ENCODE results near the gene EARS2.

EARS2 gene

DNA sequence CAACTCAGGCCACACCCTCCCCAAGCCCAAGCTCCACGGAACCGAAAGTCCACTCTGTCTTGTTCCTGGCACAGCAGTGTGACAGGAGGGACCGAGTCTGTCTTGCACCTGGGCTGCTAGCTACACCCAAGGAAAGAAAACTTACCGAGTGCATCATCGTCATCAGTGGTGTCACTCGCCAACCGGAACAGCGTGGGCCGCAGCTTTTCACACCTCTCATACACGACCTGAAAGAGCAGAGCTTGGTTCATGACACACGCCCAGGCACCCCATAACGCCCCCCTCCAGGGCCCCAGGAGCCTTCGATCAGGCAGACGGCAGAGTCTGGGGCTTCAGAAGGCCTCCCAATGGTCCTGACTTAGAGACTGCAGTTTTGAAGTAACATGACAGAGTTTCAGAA, 74.4 kb downstream of the EARS2 start:
- no peak for DNase-seq (ENCODE audit: low spot score)

DNA sequence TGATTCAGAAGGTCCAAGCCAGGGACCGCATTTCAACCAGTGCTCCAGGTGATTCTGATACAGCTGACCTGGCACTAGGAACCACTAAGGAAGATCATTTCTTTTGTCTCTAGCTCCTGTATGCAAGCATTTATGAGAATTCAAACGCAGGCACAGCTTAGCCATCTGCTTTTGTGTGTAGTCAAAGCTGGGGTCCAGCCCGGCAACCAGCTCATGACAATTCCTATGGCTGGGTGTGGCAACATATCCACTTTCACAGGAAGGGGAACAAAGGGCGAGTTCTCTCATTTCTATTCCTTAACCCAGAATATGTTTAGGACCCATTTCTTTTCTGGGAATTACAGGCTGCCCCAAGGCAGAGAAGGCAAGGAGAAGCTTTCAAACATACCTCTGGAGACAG, 76.9 kb downstream of the EARS2 start:
- no peak for DNase-seq (ENCODE audit: low spot score)

DNA sequence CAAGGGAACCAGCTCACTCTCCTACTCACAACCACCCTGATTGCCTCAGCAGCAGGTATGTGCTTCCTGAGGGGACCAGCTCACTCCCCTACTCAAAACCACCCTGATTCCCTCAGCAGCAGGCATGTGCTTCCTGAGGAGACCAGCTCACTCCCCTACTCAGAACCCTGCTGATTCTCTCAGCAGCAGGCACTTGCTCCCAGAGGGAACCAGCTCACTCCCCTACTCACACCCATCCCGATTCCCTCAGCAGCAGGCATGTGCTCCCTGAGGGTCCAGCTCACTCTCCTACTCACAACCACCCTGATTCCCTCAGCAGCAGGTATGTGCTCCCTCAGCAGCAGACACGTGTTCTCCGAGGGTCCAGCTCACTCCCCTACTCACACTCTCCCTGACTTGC, 78.0 kb downstream of the EARS2 start:
- DNase-seq (ENCODE audit: low spot score), result no peak

DNA sequence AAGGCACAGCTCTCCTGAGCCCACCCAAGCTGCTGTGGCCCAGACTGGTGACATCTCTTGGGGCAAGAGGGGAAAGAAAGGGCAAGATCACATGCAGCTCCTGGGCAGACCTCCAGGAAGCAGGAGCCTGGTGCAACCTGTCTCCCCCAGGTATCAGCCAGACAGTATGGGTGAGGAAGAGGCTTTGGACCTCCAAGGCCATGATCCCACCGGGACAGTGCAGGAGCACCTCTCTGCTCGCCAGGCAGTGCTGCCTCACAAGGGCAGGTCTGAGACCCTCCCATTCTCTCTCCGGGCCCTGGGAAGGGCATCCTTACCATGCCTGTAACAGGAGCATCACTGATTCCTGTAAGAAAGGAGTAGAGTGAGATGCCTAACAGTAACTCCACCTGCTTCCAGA, 78.6 kb downstream of the EARS2 start:
- no peak for DNase-seq (ENCODE audit: low spot score)

DNA sequence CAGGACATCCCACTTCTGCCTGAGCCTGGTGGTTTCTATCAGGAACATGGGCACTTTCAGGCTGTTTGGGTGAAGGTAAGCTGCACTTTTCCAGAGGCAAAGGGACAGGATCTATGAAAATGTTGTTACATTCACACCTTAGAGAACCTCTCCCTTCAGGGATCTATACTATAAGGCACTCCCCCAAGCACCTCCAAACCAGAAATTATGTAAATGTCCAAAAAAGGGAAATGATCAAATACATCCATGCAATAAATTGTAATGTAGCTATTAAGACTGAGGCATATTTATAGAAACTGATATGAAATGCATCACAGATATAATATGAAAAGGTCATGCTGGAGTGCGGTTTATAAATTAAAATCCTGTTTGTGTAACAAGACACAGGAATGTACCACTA, 80.9 kb downstream of the EARS2 start:
- DNase-seq (ENCODE audit: low spot score), result no peak

Measured in hematopoietic multipotent progenitor cell treated with erythropoietin and hydrocortisone succinate and interleukin-3 and kit ligand, for 15 days (in vitro differentiated cells).